Omental fat pad (tissue), 4 donors: ENCODE results near the gene EDEM2. TPM values are rescaled to one million over a fixed set of nuclear protein-coding genes. Genes with fewer than 3 reads are reported as not detected.
"Not testable (repeated sequence)": the region's sequence is repeated elsewhere in the genome, so short reads cannot be mapped to it uniquely, and the experiment has no call there.

Experiments used
- ATAC-seq: fragments of 150-250 bp; one replicate; pipeline ENCODE4 v1.9.1; 2016; ENCODE audit warnings: mild to moderate bottlenecking, moderate library complexity; ENCODE audit not compliant: low FRiP score
- DNase-seq: peaks from one replicate; pipeline ENCODE4 v3.0.0-alpha.2; 2019; ENCODE audit warnings: low spot score
- total RNA-seq, 4 donors: library from RNA; depleted of rRNA; stranded (reverse); fragments of >200 nt; gene quantifications; one replicate each; pipeline ENCODE4 v1.1.0, GENCODE V29; 2016
- TF ChIP-seq, protein P1 (sequence below), 3 donors: fragments of 450-650 bp; IDR thresholded peaks; one replicate each; pipeline ENCODE4 v1.5.1; 2016 to 2017; ENCODE audit warnings: antibody characterized with exemption in 3 of 3, mild to moderate bottlenecking in 3 of 3, moderate library complexity in 2 of 3

Gene EDEM2
- total RNA-seq, 4 donors from 2014 or later, result 21.1 to 37.4 (median 26.8) TPM

DNA sequence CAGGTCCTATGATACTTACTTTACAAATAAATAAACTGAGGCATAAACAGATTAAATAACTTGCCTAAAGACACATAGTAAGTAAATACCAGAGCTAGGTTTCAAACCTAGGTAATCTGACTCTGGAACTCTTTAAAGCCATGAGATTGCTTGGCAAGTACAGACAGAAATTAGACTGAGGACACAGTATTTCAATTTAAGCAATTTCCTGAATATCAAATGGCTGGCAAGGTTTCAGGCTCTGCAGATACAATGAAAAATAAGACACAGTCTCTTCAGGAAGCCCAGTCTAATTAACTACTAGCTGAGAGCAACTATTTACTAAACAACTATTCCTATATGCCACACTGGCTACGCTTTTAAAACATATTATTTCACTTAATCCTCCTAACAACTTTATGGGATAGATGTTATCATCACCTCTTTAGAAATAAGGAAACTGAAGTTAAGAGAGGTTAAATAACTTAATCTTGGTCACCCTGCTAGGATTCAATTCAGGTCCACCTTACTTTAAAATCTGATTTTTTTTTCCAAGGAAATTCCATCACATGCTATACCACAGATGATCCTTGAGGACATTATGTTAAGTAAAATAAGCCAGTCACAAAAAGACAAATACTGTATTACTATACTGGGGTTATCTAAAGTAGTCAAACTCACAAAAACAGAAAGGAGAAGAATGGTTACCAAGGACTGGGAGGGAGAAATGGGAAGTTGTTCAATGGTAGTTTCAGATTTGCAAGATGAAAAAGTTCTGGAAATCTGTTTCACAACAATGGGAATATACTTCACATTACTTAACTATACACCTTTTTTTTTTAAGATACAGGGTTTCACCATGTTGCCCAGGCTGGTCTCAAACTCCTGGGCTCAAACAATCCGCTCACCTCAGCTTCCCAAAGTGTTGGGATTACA lies 58.6 kb downstream of the EDEM2 start:
- DNase-seq, result no peak
- TF ChIP-seq, protein P1, sequence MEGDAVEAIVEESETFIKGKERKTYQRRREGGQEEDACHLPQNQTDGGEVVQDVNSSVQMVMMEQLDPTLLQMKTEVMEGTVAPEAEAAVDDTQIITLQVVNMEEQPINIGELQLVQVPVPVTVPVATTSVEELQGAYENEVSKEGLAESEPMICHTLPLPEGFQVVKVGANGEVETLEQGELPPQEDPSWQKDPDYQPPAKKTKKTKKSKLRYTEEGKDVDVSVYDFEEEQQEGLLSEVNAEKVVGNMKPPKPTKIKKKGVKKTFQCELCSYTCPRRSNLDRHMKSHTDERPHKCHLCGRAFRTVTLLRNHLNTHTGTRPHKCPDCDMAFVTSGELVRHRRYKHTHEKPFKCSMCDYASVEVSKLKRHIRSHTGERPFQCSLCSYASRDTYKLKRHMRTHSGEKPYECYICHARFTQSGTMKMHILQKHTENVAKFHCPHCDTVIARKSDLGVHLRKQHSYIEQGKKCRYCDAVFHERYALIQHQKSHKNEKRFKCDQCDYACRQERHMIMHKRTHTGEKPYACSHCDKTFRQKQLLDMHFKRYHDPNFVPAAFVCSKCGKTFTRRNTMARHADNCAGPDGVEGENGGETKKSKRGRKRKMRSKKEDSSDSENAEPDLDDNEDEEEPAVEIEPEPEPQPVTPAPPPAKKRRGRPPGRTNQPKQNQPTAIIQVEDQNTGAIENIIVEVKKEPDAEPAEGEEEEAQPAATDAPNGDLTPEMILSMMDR (IDR thresholded peaks at IDR 0.05), result no peak
- ATAC-seq, result no peak

DNA sequence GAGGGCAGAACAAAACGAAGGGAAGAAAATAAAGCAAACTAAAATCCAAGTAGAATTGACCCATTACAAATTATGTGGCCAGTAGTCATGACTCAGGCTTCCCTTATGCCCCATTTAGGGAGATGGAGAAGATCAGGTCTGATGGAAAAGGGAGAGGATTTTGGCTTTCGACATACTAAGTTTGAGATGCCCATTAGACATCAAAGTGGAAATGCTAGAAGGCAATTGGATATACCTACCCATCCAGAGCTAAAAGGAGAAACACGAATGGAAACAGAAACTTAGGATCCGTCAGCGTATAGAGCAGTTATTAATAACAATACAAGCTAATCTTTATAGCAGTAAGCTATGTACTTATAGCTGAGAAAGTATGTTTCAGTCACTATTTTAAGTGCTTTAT lies 59.3 kb downstream of the EDEM2 start:
- DNase-seq (no peak), ATAC-seq (no peak)
- TF ChIP-seq, protein P1 (IDR thresholded peaks at IDR 0.05), result no peak

DNA sequence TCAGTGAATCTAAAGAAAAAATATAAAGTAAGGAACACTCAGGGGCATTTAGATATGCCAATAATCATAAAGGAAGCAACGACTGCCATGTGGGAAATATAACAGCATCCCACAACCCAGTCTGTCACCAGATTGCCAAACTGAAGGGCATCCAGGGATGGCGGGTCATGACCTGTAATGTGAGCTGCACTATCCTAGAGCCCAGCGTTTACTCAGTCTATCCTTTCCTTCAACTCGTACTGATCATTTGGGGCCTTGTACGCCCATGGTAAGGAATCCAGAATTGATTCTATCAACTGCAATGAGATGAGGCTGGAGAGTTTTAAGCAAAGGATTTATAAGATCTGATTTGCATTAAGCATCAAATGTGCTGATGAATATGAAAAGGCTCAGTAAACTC lies 59.8 kb downstream of the EDEM2 start:
- ATAC-seq (no peak), DNase-seq (no peak)
- TF ChIP-seq, protein P1 (IDR thresholded peaks at IDR 0.05), result no peak

DNA sequence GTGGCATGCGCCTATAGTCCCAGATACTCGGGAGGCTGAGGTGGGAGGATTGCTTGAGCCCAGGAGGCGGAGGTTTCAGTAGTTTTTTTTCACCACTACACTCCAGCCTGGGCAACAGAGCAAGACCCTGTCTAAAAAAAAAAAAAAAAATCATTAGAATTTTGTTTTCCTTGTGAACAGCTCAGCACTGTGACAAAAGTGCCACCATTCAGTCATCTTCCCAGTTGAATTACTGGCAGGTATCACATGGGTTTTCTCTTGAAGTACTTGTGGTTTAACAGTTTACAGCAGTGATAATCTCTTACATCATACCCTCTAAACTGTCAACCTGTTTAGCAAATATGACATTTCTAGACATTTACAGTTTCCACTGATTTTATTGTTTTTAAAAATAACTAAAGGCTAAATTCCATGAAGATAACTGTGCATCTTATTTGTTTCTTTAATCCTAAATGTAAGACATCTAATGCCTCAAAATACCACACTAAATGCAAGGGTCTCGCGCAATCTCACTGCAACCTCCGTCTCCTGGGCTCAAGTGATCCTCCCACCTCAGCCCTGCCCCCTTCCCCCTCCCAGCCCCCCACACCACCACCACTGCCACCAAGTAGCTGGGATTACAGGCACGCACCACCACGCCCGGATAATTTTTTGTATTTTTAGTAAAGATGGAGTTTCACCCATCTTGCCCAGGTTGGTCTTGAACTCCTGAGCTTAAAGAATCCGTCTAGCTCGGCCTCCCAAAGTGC lies 61.5 kb downstream of the EDEM2 start:
- ATAC-seq (no peak), DNase-seq (no peak)
- TF ChIP-seq, protein P1 (IDR thresholded peaks at IDR 0.05), result no peak

DNA sequence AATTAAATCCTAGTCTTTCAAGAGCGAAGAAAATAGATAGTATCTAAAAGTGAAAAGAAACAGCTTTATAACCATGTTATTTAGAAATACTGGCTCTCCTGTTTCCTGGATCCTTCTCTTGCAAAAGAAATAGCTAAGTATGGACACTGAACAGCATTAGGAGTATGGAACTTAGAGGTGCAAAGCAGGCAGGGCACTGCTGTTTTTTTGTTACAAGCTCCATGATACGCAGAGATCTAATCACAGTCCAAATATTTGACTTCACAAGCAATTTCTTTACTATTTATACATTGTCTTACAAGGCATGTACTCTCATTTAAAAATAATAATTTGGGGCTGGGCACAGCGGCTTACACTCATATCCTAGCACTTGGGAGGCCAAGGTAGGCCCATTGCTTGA lies 62.1 kb downstream of the EDEM2 start:
- TF ChIP-seq, protein P1 (IDR thresholded peaks at IDR 0.05), result no peak
- no peak for ATAC-seq

DNA sequence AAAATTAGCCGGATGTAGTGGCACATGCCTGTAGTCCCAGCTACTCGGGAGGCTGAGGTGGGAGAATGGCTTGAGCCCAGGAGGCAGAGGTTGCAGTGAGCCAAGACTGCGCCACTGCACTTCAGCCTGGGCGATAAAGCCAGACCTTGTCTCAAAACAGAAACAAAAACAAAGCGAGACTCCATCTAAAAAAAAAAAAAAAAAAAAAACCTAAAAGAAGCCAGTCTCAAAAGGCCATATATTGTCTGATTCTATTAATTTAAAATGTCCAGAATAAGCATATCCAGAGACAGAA lies 66.8 kb downstream of the EDEM2 start:
- not testable (repeated sequence) for ATAC-seq, DNase-seq

More for the DNA sequence above, 62.1 kb downstream of the EDEM2 start:
- no peak for DNase-seq

DNA sequence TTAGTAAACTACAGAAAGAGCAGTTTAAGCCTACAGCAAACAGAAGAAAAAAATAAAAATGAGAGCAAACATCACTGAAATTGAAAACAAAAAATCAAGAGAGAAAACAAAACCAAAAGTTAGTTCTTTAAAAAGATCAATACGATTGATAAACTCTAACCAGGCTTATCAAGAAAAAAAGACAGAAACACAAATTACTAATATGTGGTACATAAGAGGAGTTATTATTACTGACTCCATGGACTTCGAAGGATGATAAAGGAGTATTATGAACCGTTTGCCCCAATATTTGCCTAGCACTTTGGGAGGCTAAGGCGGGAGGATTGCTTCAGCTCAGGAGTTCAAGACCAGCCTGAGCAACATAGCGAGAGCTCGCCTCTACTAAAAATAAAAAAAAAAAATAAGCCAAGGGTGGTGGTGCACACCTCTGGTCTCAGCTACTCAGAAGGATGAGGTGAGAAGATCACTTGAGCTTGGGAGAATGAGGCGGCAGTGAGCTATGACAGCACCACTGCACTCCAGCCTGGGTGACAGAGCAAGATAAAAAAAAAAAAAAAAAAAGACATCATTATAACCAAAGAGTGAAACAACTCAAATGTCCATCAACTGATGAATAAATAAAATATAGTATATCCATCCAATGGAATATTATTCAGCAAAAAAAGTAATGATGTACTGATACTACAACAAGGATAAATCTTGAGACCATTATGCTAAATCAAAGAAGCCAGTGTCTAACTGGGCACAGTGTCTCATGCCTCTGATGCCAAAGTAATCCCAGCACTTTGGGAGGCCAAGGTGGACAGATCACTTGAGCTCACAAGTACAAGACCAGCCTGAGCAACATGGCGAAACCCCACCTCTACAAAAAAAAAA lies 67.4 kb downstream of the EDEM2 start:
- ATAC-seq, result no peak
- DNase-seq, result no peak
- TF ChIP-seq, protein P1 (IDR thresholded peaks at IDR 0.05), result no peak
